Spleen (tissue), 7 donors: ENCODE results near the gene IQCB1.

Source experiments
- CTCF ChIP-seq, 11 experiments: fragments of 200-600 bp in 7 of 11; fragments of 450-650 bp in 4 of 11; sonication (generic) in 4 of 11; IDR thresholded peaks in 8 of 11; conservative IDR thresholded peaks in 3 of 11; 1 replicate in 7 of 11; 2 replicates in 4 of 11; pipeline versions ENCODE4 v1.4.0 to v1.8.0; 2016 to 2021; ENCODE audit warnings: antibody characterized with exemption in 11 of 11, inconsistent platforms in 4 of 11, mild to moderate bottlenecking in 1 of 11
- POLR2A ChIP-seq, 3 donors: fragments of 450-650 bp; IDR thresholded peaks; one replicate each; pipeline ENCODE4 v1.5.1; 2017; ENCODE audit warnings: antibody characterized with exemption in 3 of 3, mild to moderate bottlenecking in 1 of 3
- POLR2AphosphoS5 ChIP-seq, 3 donors: sonication (generic); formaldehyde crosslinking; IDR thresholded peaks; one replicate each; pipeline ENCODE4 v1.5.1; 2017; ENCODE audit warnings: antibody characterized with exemption in 3 of 3
- donor health status: DM: no; HTN: no; CAD: no; lungs with moderate emphysema.
- donor health status: DM: no; HTN: no; CAD: no.
- donor health status: DM: no; HTN: no; CAD: no.

GRCh38 chr3:121758727-121759450, 76.0 kb downstream of the IQCB1 start:
- TF ChIP-seq POLR2AphosphoS5 (IDR thresholded peaks at IDR 0.05): no peak
- no peak for TF ChIP-seq CTCF (IDR thresholded peaks at IDR 0.05 in 8 of 11, conservative IDR thresholded peaks at IDR 0.05 in 3 of 11)
- no peak for TF ChIP-seq POLR2A (IDR thresholded peaks at IDR 0.05)
